ENCODE results near the gene ZNF530.

GRCh38 chr19:57576661-57577060, 23.0 kb upstream of the ZNF530 start:
- TF ChIP-seq CTCF (IDR thresholded peaks at IDR 0.05 in 4 of 5, conservative IDR thresholded peaks at IDR 0.05 in 1 of 5) (no peak), POLR2A (IDR thresholded peaks at IDR 0.05) (no peak)

Data from gastrocnemius medialis (tissue), 4 donors.